CD8-positive, alpha-beta memory T cell (primary cell): Measurements from ENCODE around the gene PLAC1. TPM values are rescaled to one million over a fixed set of nuclear protein-coding genes. Genes with fewer than 3 reads are reported as not detected.
A peak's percentile ranks its signal among the peaks of the same experiment; 100 is the strongest.

ENCODE experiments used
- CTCF ChIA-PET: fragments of 350-600 bp; sonication (Branson Sonifier 250); formaldehyde crosslinking; loops from one replicate; lab custom pipeline; 2021; ENCODE audit warnings: antibody characterized with exemption; lab: Charles Lee
- POLR2A ChIA-PET: fragments of 350-600 bp; sonication (Branson Sonifier 250); formaldehyde crosslinking; loops from one replicate; lab custom pipeline; 2021; ENCODE audit warnings: antibody characterized with exemption; lab: Charles Lee
- DNase-seq, 5 donors: peaks; one replicate each; pipeline versions ENCODE4 v3.0.0 to v3.0.0-alpha.2; 2020 to 2022; ENCODE audit warnings: mixed read lengths in 1 of 5
- H3K27ac ChIP-seq: one replicate; pipeline ENCODE4 v1.7.0; 2013; ENCODE audit warnings: low read depth, mild to moderate bottlenecking, low read length, moderate library complexity
- H3K27me3 ChIP-seq: 2 replicates; pipeline ENCODE4 v1.7.0; 2013; ENCODE audit warnings: low read length, mild to moderate bottlenecking; ENCODE audit not compliant: insufficient read depth, poor library complexity, severe bottlenecking
- H3K36me3 ChIP-seq: 2 replicates; pipeline ENCODE4 v1.7.0; 2013; ENCODE audit warnings: mild to moderate bottlenecking, low read length, moderate library complexity; ENCODE audit not compliant: insufficient read depth
- H3K4me1 ChIP-seq: 2 replicates; pipeline ENCODE4 v1.7.0; 2013; ENCODE audit warnings: mild to moderate bottlenecking, low read length, moderate library complexity; ENCODE audit not compliant: insufficient read depth
- H3K4me3 ChIP-seq: 2 replicates; pipeline ENCODE4 v1.7.0; 2013; ENCODE audit warnings: mild to moderate bottlenecking, low read length
- H3K9me3 ChIP-seq: 2 replicates; pipeline ENCODE4 v1.7.0; 2013; ENCODE audit warnings: mild to moderate bottlenecking, low read length
- H3K27ac Mint-ChIP-seq, 8 donors: one replicate each; pipeline ENCODE4 v1.8.0; 2020 to 2021; ENCODE audit warnings: mixed read lengths in 8 of 8, mild to moderate bottlenecking in 6 of 8, inconsistent platforms in 3 of 8, moderate library complexity in 3 of 8
- H3K27me3 Mint-ChIP-seq, 2 donors: one replicate each; pipeline ENCODE4 v1.8.0; 2020 to 2021; ENCODE audit warnings: mixed read lengths in 2 of 2, mild to moderate bottlenecking in 1 of 2, moderate library complexity in 1 of 2
- H3K36me3 Mint-ChIP-seq, 3 donors: one replicate each; pipeline ENCODE4 v1.8.0; 2020 to 2021; ENCODE audit warnings: mixed read lengths in 3 of 3, inconsistent platforms in 1 of 3, mild to moderate bottlenecking in 1 of 3
- H3K4me1 Mint-ChIP-seq, 3 donors: one replicate each; pipeline ENCODE4 v1.8.0; 2020 to 2021; ENCODE audit warnings: mixed read lengths in 3 of 3, inconsistent platforms in 1 of 3, mild to moderate bottlenecking in 1 of 3
- H3K4me3 Mint-ChIP-seq, 7 donors: one replicate each; pipeline ENCODE4 v1.8.0; 2020 to 2021; ENCODE audit warnings: mixed read lengths in 7 of 7, mild to moderate bottlenecking in 6 of 7, moderate library complexity in 4 of 7, inconsistent platforms in 2 of 7
- H3K9me3 Mint-ChIP-seq, 5 donors: one replicate each; pipeline ENCODE4 v1.8.0; 2020 to 2022; ENCODE audit warnings: mixed read lengths in 5 of 5, mild to moderate bottlenecking in 3 of 5, moderate library complexity in 2 of 5, inconsistent platforms in 1 of 5
- polyA plus RNA-seq: library from polyadenylated mRNA; unstranded; fragments of 300-500 nt; fragmentation: Illumina TruSeq; gene quantifications from one replicate; pipeline ENCODE4 v1.2.3, GENCODE V29; 2021
- total RNA-seq, 2 experiments: library from RNA; stranded (reverse); gene quantifications; one replicate each; pipeline ENCODE4 v1.2.3, GENCODE V29; 2021

The PLAC1 gene
- total and polyA plus RNA-seq, 3 experiments from 2014 or later, result not detected

- H3K27me3 Mint-ChIP-seq, result peaks cover 4 to 5% of the 10 kb centered on the region in 2 donors
- H3K27ac Mint-ChIP-seq, result no peak overlapping the region
- no peak overlapping the region for H3K4me3 ChIP-seq
- no peaks in the 10 kb centered on the region for H3K4me1 ChIP-seq
- no peaks in the 10 kb centered on the region for H3K36me3 Mint-ChIP-seq
- peaks cover 0 to 2% (median 0%) of the 10 kb centered on the region in 5 donors for H3K9me3 Mint-ChIP-seq
- H3K4me1 Mint-ChIP-seq, result no peaks in the 10 kb centered on the region
- H3K27me3 ChIP-seq, result no peaks in the 10 kb centered on the region
- H3K36me3 ChIP-seq, result no peaks in the 10 kb centered on the region
- no peaks in the 10 kb centered on the region for H3K9me3 ChIP-seq
- H3K4me3 Mint-ChIP-seq, result no peak overlapping the region
- no peak overlapping the region for H3K27ac ChIP-seq
- ChIA-PET POLR2A (no interaction called here), CTCF (no interaction called here)
- DNase-seq, result no peak
These were observed 91.8 kb downstream of the PLAC1 start for GRCh38 chrX:134566506-134566905.

GRCh38 chrX:134562002-134562401, 96.3 kb downstream of the PLAC1 start:
- ChIA-PET POLR2A (no interaction called here), CTCF (no interaction called here)
- Histone ChIP-seq H3K4me3 (no peak overlapping the region), H3K36me3 (no peaks in the 10 kb centered on the region), H3K9me3 (no peaks in the 10 kb centered on the region), H3K4me1 (no peaks in the 10 kb centered on the region), H3K27ac (no peak overlapping the region), H3K27me3 (no peaks in the 10 kb centered on the region)
- Mint-ChIP-seq H3K27ac (no peak overlapping the region), H3K4me1 (no peaks in the 10 kb centered on the region), H3K27me3 (peaks cover 3 to 10% of the 10 kb centered on the region in 2 donors), H3K4me3 (no peak overlapping the region), H3K9me3 (peaks cover 0 to 2% (median 0%) of the 10 kb centered on the region in 5 donors), H3K36me3 (no peaks in the 10 kb centered on the region)
- no peak for DNase-seq

GRCh38 chrX:134558133-134558532, 100.1 kb downstream of the PLAC1 start:
- Histone ChIP-seq H3K4me1 (no peaks in the 10 kb centered on the region), H3K9me3 (no peaks in the 10 kb centered on the region), H3K36me3 (no peaks in the 10 kb centered on the region), H3K27me3 (no peaks in the 10 kb centered on the region), H3K27ac (no peak overlapping the region), H3K4me3 (no peak overlapping the region)
- Mint-ChIP-seq H3K4me3 (no peak overlapping the region), H3K36me3 (peaks cover 0 to 2% (median 0%) of the 10 kb centered on the region in 3 donors), H3K27me3 (peaks cover 12 to 18% of the 10 kb centered on the region in 2 donors), H3K4me1 (no peaks in the 10 kb centered on the region), H3K27ac (no peak overlapping the region), H3K9me3 (peaks cover 0 to 4% (median 0%) of the 10 kb centered on the region in 5 donors)
- no peak for DNase-seq
- ChIA-PET POLR2A (no interaction called here), CTCF (no interaction called here)

- peaks cover 4% of the 10 kb centered on the region for H3K27me3 ChIP-seq
- H3K4me1 ChIP-seq, result no peaks in the 10 kb centered on the region
- H3K27ac ChIP-seq, result no peak overlapping the region
- POLR2A ChIA-PET, result no interaction called here
- H3K4me3 Mint-ChIP-seq, result no peak overlapping the region
- H3K4me1 Mint-ChIP-seq, result peaks cover 7 to 10% (median 10%) of the 10 kb centered on the region in 3 donors
- DNase-seq, result no peak
- peaks cover 18 to 26% of the 10 kb centered on the region in 2 donors for H3K27me3 Mint-ChIP-seq
- H3K9me3 Mint-ChIP-seq, result peaks cover 0 to 9% (median 0%) of the 10 kb centered on the region in 5 donors
- H3K4me3 ChIP-seq, result no peak overlapping the region
- H3K36me3 Mint-ChIP-seq, result peaks cover 0 to 2% (median 0%) of the 10 kb centered on the region in 3 donors
- H3K9me3 ChIP-seq, result no peaks in the 10 kb centered on the region
- H3K36me3 ChIP-seq, result no peaks in the 10 kb centered on the region
- CTCF ChIA-PET, result no interaction called here
- no peak overlapping the region for H3K27ac Mint-ChIP-seq
These were observed 104.0 kb downstream of the PLAC1 start for GRCh38 chrX:134554291-134554690.

DNA sequence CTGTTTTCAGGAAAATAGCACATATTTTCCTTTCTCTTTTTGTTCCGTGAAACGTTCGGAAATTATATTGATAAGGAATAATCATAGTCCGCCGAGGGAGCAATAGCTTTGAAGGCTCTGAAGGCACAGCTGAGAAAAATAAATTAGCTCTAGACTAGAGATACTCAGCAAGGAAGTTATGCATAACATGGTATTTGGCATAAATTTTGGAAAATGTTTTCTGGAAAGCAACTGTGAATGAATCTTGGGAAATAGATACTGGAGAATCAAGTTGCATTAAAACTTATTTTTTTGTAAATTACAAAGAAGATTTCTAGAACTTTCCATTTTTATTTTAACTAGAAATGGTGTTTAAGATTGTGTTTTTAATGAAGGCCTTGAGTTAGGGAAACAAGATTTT, 105.9 kb downstream of the PLAC1 start:
- ChIA-PET CTCF (no interaction called here), POLR2A (no interaction called here)
- Mint-ChIP-seq H3K36me3 (peaks cover 0 to 2% (median 0%) of the 10 kb centered on the region in 3 donors), H3K9me3 (peaks cover 0 to 9% (median 3%) of the 10 kb centered on the region in 5 donors), H3K27ac (no peak overlapping the region), H3K4me3 (no peak overlapping the region), H3K4me1 (peaks cover 20 to 24% (median 23%) of the 10 kb centered on the region in 3 donors), H3K27me3 (peaks cover 33 to 39% of the 10 kb centered on the region in 2 donors)
- no peak overlapping the region for H3K4me3 ChIP-seq
- H3K9me3 ChIP-seq, result no peaks in the 10 kb centered on the region
- peaks cover 15% of the 10 kb centered on the region for H3K27me3 ChIP-seq
- H3K27ac ChIP-seq, result no peak overlapping the region
- no peaks in the 10 kb centered on the region for H3K36me3 ChIP-seq
- no peak for DNase-seq
- H3K4me1 ChIP-seq, result peaks cover 13% of the 10 kb centered on the region

DNA sequence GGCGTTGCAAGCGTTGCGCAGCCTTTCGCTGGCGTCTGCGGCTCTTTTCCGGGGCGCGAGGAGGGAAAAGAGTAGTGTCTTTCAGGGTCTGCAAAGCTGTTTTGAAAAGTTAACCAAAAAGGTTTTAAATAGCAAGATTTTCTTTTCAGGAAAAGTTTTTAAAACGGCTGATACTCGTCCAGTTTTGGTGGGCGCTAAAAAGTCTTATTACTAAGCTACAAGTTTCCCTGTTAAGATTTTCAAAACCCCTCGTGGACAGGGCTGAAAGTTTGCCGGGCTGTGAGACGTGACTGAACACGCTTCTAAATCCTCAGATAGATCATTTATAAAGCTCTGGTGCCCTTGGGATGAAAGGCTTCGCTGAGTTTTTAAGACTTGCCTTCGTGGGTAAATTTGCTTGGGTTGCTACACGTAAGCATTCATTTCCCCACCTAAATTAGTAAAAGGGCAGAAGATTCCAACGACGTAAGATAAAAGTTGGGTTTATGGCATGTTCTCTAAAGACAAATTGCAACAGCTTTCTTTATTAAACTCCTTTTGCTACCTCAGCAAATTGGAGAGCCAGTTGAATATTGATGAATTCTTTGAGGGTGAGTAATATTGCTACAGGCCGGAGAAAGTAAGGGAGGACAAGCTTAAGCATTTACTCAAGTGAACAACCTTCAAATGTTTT, 106.8 kb downstream of the PLAC1 start:
- peak overlapping the region in 6 of 7 donors; percentile 4 to 65 (median 22) for H3K4me3 Mint-ChIP-seq
- H3K27me3 ChIP-seq, result peaks cover 23% of the 10 kb centered on the region
- H3K36me3 ChIP-seq, result no peaks in the 10 kb centered on the region
- peaks cover 37 to 47% of the 10 kb centered on the region in 2 donors for H3K27me3 Mint-ChIP-seq
- peaks cover 0 to 2% (median 0%) of the 10 kb centered on the region in 3 donors for H3K36me3 Mint-ChIP-seq
- POLR2A ChIA-PET, result no interaction called here
- no peak overlapping the region for H3K27ac ChIP-seq
- H3K4me1 ChIP-seq, result peaks cover 13% of the 10 kb centered on the region
- H3K9me3 Mint-ChIP-seq, result peaks cover 0 to 9% (median 3%) of the 10 kb centered on the region in 5 donors
- DNase-seq, result no peak
- CTCF ChIA-PET, result no interaction called here
- no peak overlapping the region for H3K4me3 ChIP-seq
- H3K4me1 Mint-ChIP-seq, result peaks cover 20 to 24% (median 23%) of the 10 kb centered on the region in 3 donors
- no peaks in the 10 kb centered on the region for H3K9me3 ChIP-seq
- H3K27ac Mint-ChIP-seq, result peak overlapping the region in 1 of 8 donors; percentile 20

DNA sequence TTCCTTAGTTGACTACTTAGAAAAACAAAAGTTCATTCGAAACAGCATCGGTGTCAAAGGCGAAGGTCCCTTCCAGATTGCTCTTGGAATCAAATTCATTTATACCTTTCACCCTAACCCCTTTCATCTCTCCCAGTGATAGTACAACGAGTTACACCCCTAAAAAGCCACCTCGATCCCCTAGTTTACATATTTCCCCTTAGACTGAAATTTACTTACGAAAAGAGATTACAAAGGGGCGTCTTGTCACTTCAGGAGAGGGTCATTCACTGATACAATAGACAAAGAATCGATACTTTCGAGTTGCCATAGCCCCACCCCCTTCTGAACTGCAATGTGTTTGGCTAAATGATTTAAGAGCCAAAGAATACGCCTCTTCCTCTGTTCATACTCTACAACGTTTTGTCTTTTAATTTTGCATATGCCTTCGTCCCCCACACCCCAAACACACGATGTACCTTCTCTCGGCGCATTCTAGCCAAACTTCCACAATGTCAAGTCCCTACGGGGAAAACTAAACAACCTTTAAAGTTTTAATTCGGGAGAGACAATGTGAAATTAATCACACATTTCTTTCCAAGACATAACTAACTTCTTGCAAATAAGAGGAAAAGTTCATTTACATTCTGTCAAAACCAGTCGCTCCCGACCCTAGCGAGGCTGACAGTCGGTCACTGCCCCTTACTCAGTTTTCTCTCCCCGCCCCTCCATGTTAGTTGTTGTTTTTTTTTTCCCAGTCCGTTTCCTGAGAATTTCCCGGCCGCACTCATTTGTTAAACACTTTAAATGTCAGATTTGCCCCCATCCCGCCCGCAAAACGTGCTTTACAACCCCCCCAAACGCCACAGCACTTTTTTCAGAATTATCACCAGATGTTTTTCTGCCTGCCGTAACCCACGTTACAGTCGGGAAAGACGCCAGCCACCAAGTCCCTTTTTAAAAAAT, 109.7 kb downstream of the PLAC1 start:
- Histone ChIP-seq H3K9me3 (no peaks in the 10 kb centered on the region), H3K27ac (no peak overlapping the region), H3K27me3 (peaks cover 24% of the 10 kb centered on the region), H3K4me1 (peaks cover 13% of the 10 kb centered on the region), H3K4me3 (peak overlapping the region; percentile 25), H3K36me3 (no peaks in the 10 kb centered on the region)
- Mint-ChIP-seq H3K4me3 (peak overlapping the region; percentile 84 to 95 (median 88)), H3K27me3 (peaks cover 36 to 60% of the 10 kb centered on the region in 2 donors), H3K36me3 (no peaks in the 10 kb centered on the region), H3K4me1 (peaks cover 20 to 24% (median 23%) of the 10 kb centered on the region in 3 donors), H3K9me3 (peaks cover 0 to 4% (median 3%) of the 10 kb centered on the region in 5 donors), H3K27ac (peak overlapping the region in 6 of 8 donors; percentile 7 to 80 (median 46))
- ChIA-PET POLR2A (no interaction called here), CTCF (no interaction called here)
- DNase-seq, result peak in 1 of 5 donors; percentile 12
